Natural killer cell (primary cell): ENCODE results near the gene GMPR. TPM values are rescaled to one million over a fixed set of nuclear protein-coding genes. Genes with fewer than 3 reads are reported as not detected.

Experiments used
- ATAC-seq, 3 donors: fragments of 150-1000 bp in 2 of 3; fragments of 200-7000 bp in 1 of 3; cut with Tn5 transposase; 1 replicate in 1 of 3; 2 replicates in 2 of 3; pipeline ENCODE4 v1.10.0; 2021; ENCODE audit warnings: mild to moderate bottlenecking in 2 of 3, moderate library complexity in 2 of 3
- DNase-seq, 2 donors: peaks; one replicate each; pipeline versions ENCODE4 v3.0.0 to v3.0.0-alpha.2; 2013 to 2021; ENCODE audit warnings: mixed read lengths in 1 of 2
- H3K27ac ChIP-seq: one replicate; pipeline ENCODE4 v1.5.1; 2013; ENCODE audit warnings: mild to moderate bottlenecking, low read length
- H3K27me3 ChIP-seq: one replicate; pipeline ENCODE4 v1.6.1; 2013; ENCODE audit warnings: low read length; ENCODE audit not compliant: control insufficient read depth, insufficient read depth
- H3K36me3 ChIP-seq: one replicate; pipeline ENCODE4 v1.6.1; 2013; ENCODE audit warnings: low read length; ENCODE audit not compliant: control insufficient read depth, insufficient read depth
- H3K4me1 ChIP-seq: one replicate; pipeline ENCODE4 v1.6.1; 2013; ENCODE audit warnings: low read length; ENCODE audit not compliant: control insufficient read depth, insufficient read depth
- H3K4me3 ChIP-seq: one replicate; pipeline ENCODE4 v1.5.1; 2013; ENCODE audit warnings: low read length
- H3K9me3 ChIP-seq: one replicate; pipeline ENCODE4 v1.6.1; 2013; ENCODE audit warnings: low read length; ENCODE audit not compliant: control insufficient read depth, insufficient read depth
- H3K27ac Mint-ChIP-seq, 2 donors: one replicate each; pipeline ENCODE4 v1.8.0; 2022; ENCODE audit warnings: mild to moderate bottlenecking in 2 of 2, mixed read lengths in 2 of 2, moderate library complexity in 1 of 2
- H3K27me3 Mint-ChIP-seq, 2 donors: one replicate each; pipeline ENCODE4 v1.8.0; 2022; ENCODE audit warnings: low read depth in 2 of 2, mixed read lengths in 2 of 2
- H3K36me3 Mint-ChIP-seq: one replicate; pipeline ENCODE4 v1.8.0; 2022; ENCODE audit warnings: mixed read lengths
- H3K4me1 Mint-ChIP-seq, 2 donors: one replicate each; pipeline ENCODE4 v1.8.0; 2022; ENCODE audit warnings: mixed read lengths in 2 of 2
- H3K4me3 Mint-ChIP-seq: one replicate; pipeline ENCODE4 v1.8.0; 2022; ENCODE audit warnings: mild to moderate bottlenecking, moderate library complexity, mixed read lengths
- H3K9me3 Mint-ChIP-seq, 2 donors: one replicate each; pipeline ENCODE4 v1.8.0; 2022; ENCODE audit warnings: mixed read lengths in 2 of 2
- CTCF ChIP-seq: fragments of 200-600 bp; IDR thresholded peaks from one replicate; pipeline ENCODE4 v1.8.0; 2022; ENCODE audit warnings: antibody characterized with exemption
- WGBS: methylation state at CpG from one replicate; pipeline ENCODE4 v1.1.7; 2013; ENCODE audit warnings: missing lambda C conversion rate; ENCODE audit not compliant: insufficient coverage; 5-methylcytosine and 5-hydroxymethylcytosine counted together
- intact Hi-C: fragments of 100-400 bp; cut with micrococcal nuclease; formaldehyde crosslinking; loops from one replicate; pipeline ENCODE4 v1.14.2; 2022
- total RNA-seq, 4 donors: library from RNA; stranded (reverse); fragments of 120-200 nt in 1 of 4; gene quantifications; one replicate each; pipeline versions ENCODE4 v1.2.3 to v1.2.4, GENCODE V29; 2013 to 2022

Gene GMPR
- 1 to 10 TPM in 2 of 3 donors, under 1 TPM in 1; 0.95 to 3.4 (median 3.2) TPM for total RNA-seq
- total RNA-seq (2013) = 6.2 TPM

GRCh38 chr6:16238057-16238962 is at the start of gene GMPR:
TSS of gene GMPR (plus strand) at chr6:16238587. CDS start at chr6:16238694, 107 bp downstream.
- peak within 1 kb of the TSS; percentile 53 to 86 for H3K27ac Mint-ChIP-seq
- H3K4me3 Mint-ChIP-seq = peak within 1 kb of the TSS; percentile 95
- peaks cover 23 to 37% of the 10 kb centered on the region in 2 donors for H3K27me3 Mint-ChIP-seq
- Histone ChIP-seq H3K4me1 (peaks cover 22% of the 10 kb centered on the region), H3K27me3 (peaks cover 3% of the 10 kb centered on the region), H3K27ac (no peak within 1 kb of the TSS), H3K9me3 (no peaks in the 10 kb centered on the region), H3K36me3 (no peaks in the 10 kb centered on the region), H3K4me3 (peak within 1 kb of the TSS; percentile 71)
- ATAC-seq (peak; percentile 96 to 97 (median 96)), DNase-seq (peak; percentile 76 to 81)
- WGBS = 1% methylated on average over 82 of the region's 84 CpGs
- no peak for TF ChIP-seq CTCF
- H3K36me3 Mint-ChIP-seq = no peaks in the 10 kb centered on the region
- peaks cover 23 to 31% of the 10 kb centered on the region in 2 donors for H3K4me1 Mint-ChIP-seq
- no peaks in the 10 kb centered on the region for H3K9me3 Mint-ChIP-seq
- intact Hi-C loops = loop anchor here (2.0 kb wide), 1 partner anchor 14 kb away; no protein-coding TSS in a partner anchor

- no peaks in the 10 kb centered on the region for H3K4me1 ChIP-seq
- Mint-ChIP-seq H3K36me3 (no peaks in the 10 kb centered on the region), H3K4me1 (no peaks in the 10 kb centered on the region), H3K4me3 (no peak overlapping the region), H3K27ac (no peak overlapping the region), H3K27me3 (peaks cover 16 to 30% of the 10 kb centered on the region in 2 donors), H3K9me3 (no peaks in the 10 kb centered on the region)
- H3K36me3 ChIP-seq = no peaks in the 10 kb centered on the region
- no peaks in the 10 kb centered on the region for H3K9me3 ChIP-seq
- H3K27ac ChIP-seq = no peak overlapping the region
- DNase-seq = no peak
- intact Hi-C loops = no loop called here
- H3K27me3 ChIP-seq = peaks cover 3% of the 10 kb centered on the region
- TF ChIP-seq CTCF = no peak
- H3K4me3 ChIP-seq = no peak overlapping the region
- WGBS = 100% methylated on average over 1 of the region's 1 CpG
- no peak for ATAC-seq
Measured at GRCh38 chr6:16190214-16190613, 48.2 kb upstream of the GMPR start.

GRCh38 chr6:16196260-16196983 is 42.0 kb upstream of the GMPR start:
- TF ChIP-seq CTCF = no peak
- ATAC-seq (no peak), DNase-seq (no peak)
- 93% methylated on average over 13 of the region's 14 CpGs for WGBS
- Histone ChIP-seq H3K27me3 (peaks cover 4% of the 10 kb centered on the region), H3K27ac (no peak overlapping the region), H3K4me1 (no peaks in the 10 kb centered on the region), H3K4me3 (no peak overlapping the region), H3K9me3 (no peaks in the 10 kb centered on the region), H3K36me3 (no peaks in the 10 kb centered on the region)
- intact Hi-C loops = no loop called here
- Mint-ChIP-seq H3K9me3 (no peaks in the 10 kb centered on the region), H3K27me3 (peaks cover 24 to 26% of the 10 kb centered on the region in 2 donors), H3K4me1 (no peaks in the 10 kb centered on the region), H3K4me3 (no peak overlapping the region), H3K36me3 (no peaks in the 10 kb centered on the region), H3K27ac (no peak overlapping the region)
